IPS DF 4.7 (cell line): Measurements from ENCODE around the gene MYF5.

Experiments used
- DNase-seq: peaks from one replicate; pipeline ENCODE4 v3.0.0-alpha.2; 2013; ENCODE audit warnings: low spot score; ENCODE audit errors: extremely low read depth

Gene MYF5

DNA sequence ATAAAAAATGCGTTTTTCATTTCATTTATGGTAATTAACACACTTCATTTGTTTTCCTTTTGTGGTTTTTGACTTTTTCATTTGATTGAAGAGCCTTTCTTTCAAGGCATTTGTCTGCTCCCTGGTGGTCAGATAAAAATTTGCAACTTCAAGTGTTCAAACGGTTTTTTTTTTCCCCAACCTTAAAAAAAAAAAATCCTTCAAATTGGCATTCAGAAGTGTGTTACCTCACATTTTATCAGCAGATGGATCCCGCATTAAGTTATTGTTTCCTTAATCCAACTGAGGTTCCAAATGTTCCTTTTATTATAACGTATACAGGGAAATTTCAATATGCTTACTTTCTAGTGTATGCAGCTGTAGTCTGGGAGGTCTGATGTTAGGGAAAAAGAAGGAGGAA, 47.2 kb downstream of the MYF5 start:
- no peak for DNase-seq

GRCh38 chr12:80766210-80766609, 49.5 kb downstream of the MYF5 start:
- no peak for DNase-seq

GRCh38 chr12:80766897-80767296, 50.2 kb downstream of the MYF5 start:
- no peak for DNase-seq
